ENCODE measurements around the gene CAPN10.
"Not testable (repeated sequence)": the region's sequence is repeated elsewhere in the genome, so short reads cannot be mapped to it uniquely, and the experiment has no call there.

Gene CAPN10

GRCh38 chr2:240586198-240586918, at the start of gene CAPN10:
Gene CAPN10 (plus strand): TSS chr2:240586734. CDS start chr2:240586912, 178 bp downstream.
- H3K27me3 ChIP-seq (ENCODE audit: control insufficient read depth, insufficient read depth, low read length): no peaks in the 10 kb centered on the region
- peaks cover 13% of the 10 kb centered on the region for H3K4me1 ChIP-seq (ENCODE audit: control insufficient read depth, low read depth, low read length)
- peaks cover 3% of the 10 kb centered on the region for H3K36me3 ChIP-seq (ENCODE audit: control insufficient read depth, low read depth, low read length)
- peak within 1 kb of the TSS; percentile 78 for H3K4me3 ChIP-seq (ENCODE audit: low read length)
- peak within 1 kb of the TSS; percentile 65 for H3K9ac ChIP-seq (ENCODE audit: low read length)
- no peak within 1 kb of the TSS for H3K27ac ChIP-seq (ENCODE audit: low read length)
- H3K9me3 ChIP-seq (ENCODE audit: control insufficient read depth, low read depth, low read length): no peaks in the 10 kb centered on the region

GRCh38 chr2:240538031-240538780, 48.3 kb upstream of the CAPN10 start:
- Histone ChIP-seq H3K27ac (ENCODE audit: low read length) (no peak overlapping the region), H3K9ac (ENCODE audit: low read length) (no peak overlapping the region), H3K4me1 (ENCODE audit: control insufficient read depth, low read depth, low read length) (no peaks in the 10 kb centered on the region), H3K4me3 (ENCODE audit: low read length) (no peak overlapping the region), H3K9me3 (ENCODE audit: control insufficient read depth, low read depth, low read length) (no peaks in the 10 kb centered on the region), H3K36me3 (ENCODE audit: control insufficient read depth, low read depth, low read length) (no peaks in the 10 kb centered on the region), H3K27me3 (ENCODE audit: control insufficient read depth, insufficient read depth, low read length) (no peaks in the 10 kb centered on the region)

- not testable (repeated sequence) for H3K9ac ChIP-seq (ENCODE audit: low read length); H3K36me3 ChIP-seq (ENCODE audit: control insufficient read depth, low read depth, low read length); H3K9me3 ChIP-seq (ENCODE audit: control insufficient read depth, low read depth, low read length); H3K27ac ChIP-seq (ENCODE audit: low read length); H3K4me3 ChIP-seq (ENCODE audit: low read length); H3K27me3 ChIP-seq (ENCODE audit: control insufficient read depth, insufficient read depth, low read length); H3K4me1 ChIP-seq (ENCODE audit: control insufficient read depth, low read depth, low read length)
These were observed 47.4 kb upstream of the CAPN10 start for GRCh38 chr2:240539101-240539500.

GRCh38 chr2:240539906-240540305, 46.6 kb upstream of the CAPN10 start:
- Histone ChIP-seq H3K9ac (ENCODE audit: low read length) (no peak overlapping the region), H3K9me3 (ENCODE audit: control insufficient read depth, low read depth, low read length) (no peaks in the 10 kb centered on the region), H3K27me3 (ENCODE audit: control insufficient read depth, insufficient read depth, low read length) (no peaks in the 10 kb centered on the region), H3K4me1 (ENCODE audit: control insufficient read depth, low read depth, low read length) (no peaks in the 10 kb centered on the region), H3K4me3 (ENCODE audit: low read length) (no peak overlapping the region), H3K27ac (ENCODE audit: low read length) (no peak overlapping the region), H3K36me3 (ENCODE audit: control insufficient read depth, low read depth, low read length) (no peaks in the 10 kb centered on the region)

- no peak overlapping the region for H3K4me3 ChIP-seq (ENCODE audit: low read length)
- H3K4me1 ChIP-seq (ENCODE audit: control insufficient read depth, low read depth, low read length): no peaks in the 10 kb centered on the region
- no peaks in the 10 kb centered on the region for H3K27me3 ChIP-seq (ENCODE audit: control insufficient read depth, insufficient read depth, low read length)
- H3K9ac ChIP-seq (ENCODE audit: low read length): no peak overlapping the region
- H3K36me3 ChIP-seq (ENCODE audit: control insufficient read depth, low read depth, low read length): no peaks in the 10 kb centered on the region
- H3K9me3 ChIP-seq (ENCODE audit: control insufficient read depth, low read depth, low read length): no peaks in the 10 kb centered on the region
- H3K27ac ChIP-seq (ENCODE audit: low read length): no peak overlapping the region
These were observed 35.2 kb upstream of the CAPN10 start for GRCh38 chr2:240551288-240551687.

- Histone ChIP-seq H3K4me1 (ENCODE audit: control insufficient read depth, low read depth, low read length) (no peaks in the 10 kb centered on the region), H3K27me3 (ENCODE audit: control insufficient read depth, insufficient read depth, low read length) (peaks cover 5% of the 10 kb centered on the region), H3K9me3 (ENCODE audit: control insufficient read depth, low read depth, low read length) (no peaks in the 10 kb centered on the region), H3K27ac (ENCODE audit: low read length) (no peak overlapping the region), H3K36me3 (ENCODE audit: control insufficient read depth, low read depth, low read length) (no peaks in the 10 kb centered on the region), H3K9ac (ENCODE audit: low read length) (no peak overlapping the region), H3K4me3 (ENCODE audit: low read length) (no peak overlapping the region)
These were observed 34.7 kb upstream of the CAPN10 start for GRCh38 chr2:240551811-240552210.

GRCh38 chr2:240553956-240554480, 32.5 kb upstream of the CAPN10 start:
- H3K9me3 ChIP-seq (ENCODE audit: control insufficient read depth, low read depth, low read length): no peaks in the 10 kb centered on the region
- H3K4me1 ChIP-seq (ENCODE audit: control insufficient read depth, low read depth, low read length): no peaks in the 10 kb centered on the region
- H3K27ac ChIP-seq (ENCODE audit: low read length): no peak overlapping the region
- H3K27me3 ChIP-seq (ENCODE audit: control insufficient read depth, insufficient read depth, low read length): peaks cover 24% of the 10 kb centered on the region
- H3K9ac ChIP-seq (ENCODE audit: low read length): no peak overlapping the region
- H3K4me3 ChIP-seq (ENCODE audit: low read length): no peak overlapping the region
- no peaks in the 10 kb centered on the region for H3K36me3 ChIP-seq (ENCODE audit: control insufficient read depth, low read depth, low read length)

- no peak overlapping the region for H3K4me3 ChIP-seq (ENCODE audit: low read length)
- H3K36me3 ChIP-seq (ENCODE audit: control insufficient read depth, low read depth, low read length): no peaks in the 10 kb centered on the region
- no peaks in the 10 kb centered on the region for H3K9me3 ChIP-seq (ENCODE audit: control insufficient read depth, low read depth, low read length)
- H3K9ac ChIP-seq (ENCODE audit: low read length): no peak overlapping the region
- H3K27ac ChIP-seq (ENCODE audit: low read length): no peak overlapping the region
- H3K27me3 ChIP-seq (ENCODE audit: control insufficient read depth, insufficient read depth, low read length): peaks cover 33% of the 10 kb centered on the region
- H3K4me1 ChIP-seq (ENCODE audit: control insufficient read depth, low read depth, low read length): peaks cover 4% of the 10 kb centered on the region
These were observed 31.6 kb upstream of the CAPN10 start for GRCh38 chr2:240554767-240555493.

GRCh38 chr2:240555541-240556250, 30.8 kb upstream of the CAPN10 start:
- peaks cover 5% of the 10 kb centered on the region for H3K4me1 ChIP-seq (ENCODE audit: control insufficient read depth, low read depth, low read length)
- H3K27ac ChIP-seq (ENCODE audit: low read length): no peak overlapping the region
- H3K36me3 ChIP-seq (ENCODE audit: control insufficient read depth, low read depth, low read length): no peaks in the 10 kb centered on the region

GRCh38 chr2:240556553-240557100, 29.9 kb upstream of the CAPN10 start:
- Histone ChIP-seq H3K9ac (ENCODE audit: low read length) (no peak overlapping the region), H3K27me3 (ENCODE audit: control insufficient read depth, insufficient read depth, low read length) (peaks cover 35% of the 10 kb centered on the region), H3K4me3 (ENCODE audit: low read length) (no peak overlapping the region), H3K36me3 (ENCODE audit: control insufficient read depth, low read depth, low read length) (no peaks in the 10 kb centered on the region), H3K9me3 (ENCODE audit: control insufficient read depth, low read depth, low read length) (no peaks in the 10 kb centered on the region), H3K4me1 (ENCODE audit: control insufficient read depth, low read depth, low read length) (peaks cover 7% of the 10 kb centered on the region), H3K27ac (ENCODE audit: low read length) (no peak overlapping the region)

More at GRCh38 chr2:240555541-240556250, 30.8 kb upstream of the CAPN10 start:
- peaks cover 35% of the 10 kb centered on the region for H3K27me3 ChIP-seq (ENCODE audit: control insufficient read depth, insufficient read depth, low read length)
- H3K4me3 ChIP-seq (ENCODE audit: low read length): no peak overlapping the region
- no peaks in the 10 kb centered on the region for H3K9me3 ChIP-seq (ENCODE audit: control insufficient read depth, low read depth, low read length)
- H3K9ac ChIP-seq (ENCODE audit: low read length): no peak overlapping the region

Measured in iPS-18a (cell line).